ENCODE data around the gene SSX7.
"Not testable (repeated sequence)": the region's sequence is repeated elsewhere in the genome, so short reads cannot be mapped to it uniquely, and the experiment has no call there.

GRCh38 chrX:52655475-52655874, 775 bp upstream of the SSX7 start:
- not testable (repeated sequence) for TF ChIP-seq CTCF (tag by site-specific recombination; IDR thresholded peaks at IDR 0.05); ZNF416 (tag by site-specific recombination; IDR thresholded peaks at IDR 0.05); ZSCAN4 (tag by site-specific recombination; IDR thresholded peaks at IDR 0.05); ZBTB49 (tag by site-specific recombination; IDR thresholded peaks at IDR 0.05; ENCODE audit: low read depth); ZSCAN5A (tag by site-specific recombination; IDR thresholded peaks at IDR 0.05); ZNF223 (tag by site-specific recombination; IDR thresholded peaks at IDR 0.05); ZNF768 (tag by site-specific recombination; IDR thresholded peaks at IDR 0.05); SP2 (tag by site-specific recombination; IDR thresholded peaks at IDR 0.05); ZNF121 (tag by site-specific recombination; IDR thresholded peaks at IDR 0.05); ZNF664 (tag by site-specific recombination; IDR thresholded peaks at IDR 0.05); ZIC2 (tag by site-specific recombination; IDR thresholded peaks at IDR 0.05); ZNF274 (IDR thresholded peaks at IDR 0.05; ENCODE audit: low read length); ZNF274 (tag by site-specific recombination; IDR thresholded peaks at IDR 0.05; ENCODE audit: borderline replicate concordance); YY1 (tag by site-specific recombination; IDR thresholded peaks at IDR 0.05); ZFP37 (tag by site-specific recombination; IDR thresholded peaks at IDR 0.05)
